ENCODE data around the gene OPRM1. TPM values are rescaled to one million over a fixed set of nuclear protein-coding genes. Genes with fewer than 3 reads are reported as not detected.

OPRM1 gene
- total and polyA plus RNA-seq, 2 donors (not counting 1 experiment from before 2014, with no cell fraction given): not detected

GRCh38 chr6:154202339-154202738, 163.3 kb downstream of the OPRM1 start:
- Histone ChIP-seq H3K4me1 (ENCODE audit: control insufficient read depth in 2 of 2, insufficient read depth in 2 of 2, low read length in 2 of 2) (no peaks in the 10 kb centered on the region), H2AFZ (ENCODE audit: insufficient read depth, low read depth, low read length, poor library complexity, severe bottlenecking) (no peak overlapping the region), H3K27ac (ENCODE audit: low read length in 2 of 2) (no peak overlapping the region), H3K36me3 (replicated peaks in 1 of 2; ENCODE audit: control extremely low read depth in 1 of 2, control insufficient read depth in 1 of 2, extremely low read depth in 1 of 2, insufficient read depth in 2 of 2, low read length in 1 of 2) (no peaks in the 10 kb centered on the region), H3K4me2 (replicated peaks; ENCODE audit: low read depth, low read length, poor library complexity, severe bottlenecking) (no peak overlapping the region), H3K9me3 (ENCODE audit: control extremely low read depth in 1 of 3, control insufficient read depth in 2 of 3, insufficient read depth in 1 of 3, low read length in 2 of 3) (no peaks in the 10 kb centered on the region), H3K9ac (ENCODE audit: low read length) (no peak overlapping the region), H4K20me1 (ENCODE audit: control insufficient read depth, insufficient read depth, low read length, poor library complexity, severe bottlenecking) (no peaks in the 10 kb centered on the region), H3K79me2 (ENCODE audit: control insufficient read depth, insufficient read depth, low read length) (no peaks in the 10 kb centered on the region), H3K4me3 (ENCODE audit: control extremely low read depth in 1 of 5, extremely low read depth in 1 of 5, insufficient read depth in 1 of 5, low read depth in 2 of 5, low read length in 4 of 5) (no peak overlapping the region), H3K27me3 (replicated peaks in 1 of 4; ENCODE audit: control extremely low read depth in 1 of 4, control insufficient read depth in 3 of 4, insufficient read depth in 4 of 4, low read length in 3 of 4) (no peaks in the 10 kb centered on the region)
- Mint-ChIP-seq H3K4me1 (no peaks in the 10 kb centered on the region), H3K4me3 (no peak overlapping the region), H3K27me3 (peaks cover 2% of the 10 kb centered on the region), H3K9me3 (ENCODE audit: insufficient read depth) (no peaks in the 10 kb centered on the region), H3K27ac (no peak overlapping the region)
- ChIA-PET POLR2A (no interaction called here), CTCF (interaction anchor here (1.1 kb wide), 1 partner anchor 75 kb away, joined by 3 read pairs; no protein-coding TSS in a partner anchor)
- no CpG with 5 or more reads among the region's 3 CpGs for WGBS (ENCODE audit: insufficient coverage)
- ATAC-seq (ENCODE audit: low read depth) (no peak), DNase-seq (no peak)
- intact Hi-C loops (cut with micrococcal nuclease): no loop called here
- no peak for TF ChIP-seq EZH2 (IDR thresholded peaks at IDR 0.05; ENCODE audit: borderline replicate concordance, insufficient read depth, low read depth, low read length, poor library complexity, severe bottlenecking)
- no peak for TF ChIP-seq CTCF (IDR thresholded peaks at IDR 0.05)

- Histone ChIP-seq H3K4me3 (ENCODE audit: control extremely low read depth in 1 of 5, extremely low read depth in 1 of 5, insufficient read depth in 1 of 5, low read depth in 2 of 5, low read length in 4 of 5) (no peak overlapping the region), H3K9me3 (ENCODE audit: control extremely low read depth in 1 of 3, control insufficient read depth in 2 of 3, insufficient read depth in 1 of 3, low read length in 2 of 3) (no peaks in the 10 kb centered on the region), H3K27me3 (replicated peaks in 1 of 4; ENCODE audit: control extremely low read depth in 1 of 4, control insufficient read depth in 3 of 4, insufficient read depth in 4 of 4, low read length in 3 of 4) (no peaks in the 10 kb centered on the region), H3K27ac (ENCODE audit: low read length in 2 of 2) (no peak overlapping the region), H3K36me3 (replicated peaks in 1 of 2; ENCODE audit: control extremely low read depth in 1 of 2, control insufficient read depth in 1 of 2, extremely low read depth in 1 of 2, insufficient read depth in 2 of 2, low read length in 1 of 2) (no peaks in the 10 kb centered on the region), H3K79me2 (ENCODE audit: control insufficient read depth, insufficient read depth, low read length) (no peaks in the 10 kb centered on the region), H3K4me2 (replicated peaks; ENCODE audit: low read depth, low read length, poor library complexity, severe bottlenecking) (no peak overlapping the region), H4K20me1 (ENCODE audit: control insufficient read depth, insufficient read depth, low read length, poor library complexity, severe bottlenecking) (no peaks in the 10 kb centered on the region), H2AFZ (ENCODE audit: insufficient read depth, low read depth, low read length, poor library complexity, severe bottlenecking) (no peak overlapping the region), H3K4me1 (ENCODE audit: control insufficient read depth in 2 of 2, insufficient read depth in 2 of 2, low read length in 2 of 2) (no peaks in the 10 kb centered on the region), H3K9ac (ENCODE audit: low read length) (no peak overlapping the region)
- ATAC-seq (ENCODE audit: low read depth) (no peak), DNase-seq (no peak)
- POLR2A ChIA-PET: no interaction called here
- H3K4me1 Mint-ChIP-seq: no peaks in the 10 kb centered on the region
- CTCF ChIA-PET: interaction anchor here (1.1 kb wide), 1 partner anchor 74 kb away, joined by 3 read pairs; no protein-coding TSS in a partner anchor
- peaks cover 2% of the 10 kb centered on the region for H3K27me3 Mint-ChIP-seq
- intact Hi-C loops (cut with micrococcal nuclease): no loop called here
- H3K27ac Mint-ChIP-seq: no peak overlapping the region
- no peak overlapping the region for H3K4me3 Mint-ChIP-seq
- H3K9me3 Mint-ChIP-seq (ENCODE audit: insufficient read depth): no peaks in the 10 kb centered on the region
- TF ChIP-seq CTCF (IDR thresholded peaks at IDR 0.05) (no peak), EZH2 (IDR thresholded peaks at IDR 0.05; ENCODE audit: borderline replicate concordance, insufficient read depth, low read depth, low read length, poor library complexity, severe bottlenecking) (no peak)
- WGBS (ENCODE audit: insufficient coverage): 83% methylated on average over 3 of the region's 6 CpGs
Observed at GRCh38 chr6:154202958-154203357, 163.9 kb downstream of the OPRM1 start.
